ENCODE results near the gene DOLK. TPM values are rescaled to one million over a fixed set of nuclear protein-coding genes. Genes with fewer than 3 reads are reported as not detected.

The DOLK gene
- polyA plus RNA-seq, 1 of the 3 experiments (the other 2 are of a cell fraction): 23.1 TPM

DNA sequence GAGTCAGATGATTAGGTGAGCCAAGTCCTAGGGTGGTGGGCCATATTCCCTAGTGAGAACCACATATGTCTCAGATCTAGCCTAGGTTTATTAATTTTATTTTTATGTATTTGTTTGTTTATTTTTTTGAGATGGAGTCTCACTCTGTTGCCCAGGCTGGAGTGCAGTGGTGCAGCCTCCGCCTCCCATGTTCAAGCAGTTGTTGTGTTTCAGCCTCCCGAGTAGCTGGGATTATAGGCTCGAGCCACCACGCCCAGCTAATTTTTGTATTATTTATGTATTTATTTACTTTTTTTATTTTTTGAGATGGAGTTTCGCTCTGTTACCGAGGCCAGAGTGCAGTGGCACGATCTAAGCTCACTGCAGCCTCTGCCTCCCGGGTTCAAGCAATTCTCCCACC, 36.1 kb upstream of the DOLK start:
- no peaks in the 10 kb centered on the region for H4K20me1 ChIP-seq (ENCODE audit: insufficient read depth)
- TF ChIP-seq, protein P1, sequence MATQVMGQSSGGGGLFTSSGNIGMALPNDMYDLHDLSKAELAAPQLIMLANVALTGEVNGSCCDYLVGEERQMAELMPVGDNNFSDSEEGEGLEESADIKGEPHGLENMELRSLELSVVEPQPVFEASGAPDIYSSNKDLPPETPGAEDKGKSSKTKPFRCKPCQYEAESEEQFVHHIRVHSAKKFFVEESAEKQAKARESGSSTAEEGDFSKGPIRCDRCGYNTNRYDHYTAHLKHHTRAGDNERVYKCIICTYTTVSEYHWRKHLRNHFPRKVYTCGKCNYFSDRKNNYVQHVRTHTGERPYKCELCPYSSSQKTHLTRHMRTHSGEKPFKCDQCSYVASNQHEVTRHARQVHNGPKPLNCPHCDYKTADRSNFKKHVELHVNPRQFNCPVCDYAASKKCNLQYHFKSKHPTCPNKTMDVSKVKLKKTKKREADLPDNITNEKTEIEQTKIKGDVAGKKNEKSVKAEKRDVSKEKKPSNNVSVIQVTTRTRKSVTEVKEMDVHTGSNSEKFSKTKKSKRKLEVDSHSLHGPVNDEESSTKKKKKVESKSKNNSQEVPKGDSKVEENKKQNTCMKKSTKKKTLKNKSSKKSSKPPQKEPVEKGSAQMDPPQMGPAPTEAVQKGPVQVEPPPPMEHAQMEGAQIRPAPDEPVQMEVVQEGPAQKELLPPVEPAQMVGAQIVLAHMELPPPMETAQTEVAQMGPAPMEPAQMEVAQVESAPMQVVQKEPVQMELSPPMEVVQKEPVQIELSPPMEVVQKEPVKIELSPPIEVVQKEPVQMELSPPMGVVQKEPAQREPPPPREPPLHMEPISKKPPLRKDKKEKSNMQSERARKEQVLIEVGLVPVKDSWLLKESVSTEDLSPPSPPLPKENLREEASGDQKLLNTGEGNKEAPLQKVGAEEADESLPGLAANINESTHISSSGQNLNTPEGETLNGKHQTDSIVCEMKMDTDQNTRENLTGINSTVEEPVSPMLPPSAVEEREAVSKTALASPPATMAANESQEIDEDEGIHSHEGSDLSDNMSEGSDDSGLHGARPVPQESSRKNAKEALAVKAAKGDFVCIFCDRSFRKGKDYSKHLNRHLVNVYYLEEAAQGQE (IDR thresholded peaks at IDR 0.05; ENCODE audit: low read depth, low read length): no peak
- TF ChIP-seq FOXM1 (IDR thresholded peaks at IDR 0.05; ENCODE audit: low read depth): no peak
- TF ChIP-seq RXRA (IDR thresholded peaks at IDR 0.05; ENCODE audit: borderline replicate concordance, low read depth): no peak
- TF ChIP-seq, protein P2, sequence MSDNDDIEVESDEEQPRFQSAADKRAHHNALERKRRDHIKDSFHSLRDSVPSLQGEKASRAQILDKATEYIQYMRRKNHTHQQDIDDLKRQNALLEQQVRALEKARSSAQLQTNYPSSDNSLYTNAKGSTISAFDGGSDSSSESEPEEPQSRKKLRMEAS (IDR thresholded peaks at IDR 0.05; ENCODE audit: low read depth): no peak
- no peak for TF ChIP-seq TCF12 (IDR thresholded peaks at IDR 0.05)
- TF ChIP-seq JUND (IDR thresholded peaks at IDR 0.05): no peak
- no peak for TF ChIP-seq NFIC (IDR thresholded peaks at IDR 0.05; ENCODE audit: borderline replicate concordance)
- TF ChIP-seq YY1 (IDR thresholded peaks at IDR 0.05; ENCODE audit: low read depth): no peak
- peaks cover 0 to 5% of the 10 kb centered on the region in 2 experiments; a peak in 1 of 4 replicates for H3K4me1 ChIP-seq (ENCODE audit: control insufficient read depth in 1 of 2, insufficient read depth in 2 of 2, low read depth in 1 of 2, low read length in 1 of 2)
- H3K4me3 ChIP-seq (ENCODE audit: low read depth in 2 of 2, low read length in 1 of 2): no peak overlapping the region
- 96% methylated on average over 8 of the region's 8 CpGs for WGBS (ENCODE audit: low lambda C conversion rate)
- ChIA-PET CTCF (no interaction called here), POLR2A (no interaction called here)
- no peaks in the 10 kb centered on the region for H3K9me2 ChIP-seq
- no peaks in the 10 kb centered on the region for H3K27me3 ChIP-seq (ENCODE audit: insufficient read depth)
- no peak overlapping the region for H3K9ac ChIP-seq
- H3K36me3 ChIP-seq (replicated peaks in 1 of 2; ENCODE audit: control insufficient read depth in 1 of 2, insufficient read depth in 2 of 2, low read length in 1 of 2): peaks cover 62 to 71% of the 10 kb centered on the region in 2 experiments
- H2AFZ ChIP-seq (ENCODE audit: low read depth): no peak overlapping the region
- H3K9me3 ChIP-seq: no peaks in the 10 kb centered on the region
- no peak overlapping the region for H3K4me2 ChIP-seq
- H3K27ac ChIP-seq (ENCODE audit: low read depth in 2 of 2, low read length in 1 of 2): no peak overlapping the region
- DNase-seq: no peak
- no peaks in the 10 kb centered on the region for H3K79me2 ChIP-seq (ENCODE audit: insufficient read depth)
- H3F3A ChIP-seq (replicated peaks; ENCODE audit: insufficient read depth): peaks cover 16% of the 10 kb centered on the region

DNA sequence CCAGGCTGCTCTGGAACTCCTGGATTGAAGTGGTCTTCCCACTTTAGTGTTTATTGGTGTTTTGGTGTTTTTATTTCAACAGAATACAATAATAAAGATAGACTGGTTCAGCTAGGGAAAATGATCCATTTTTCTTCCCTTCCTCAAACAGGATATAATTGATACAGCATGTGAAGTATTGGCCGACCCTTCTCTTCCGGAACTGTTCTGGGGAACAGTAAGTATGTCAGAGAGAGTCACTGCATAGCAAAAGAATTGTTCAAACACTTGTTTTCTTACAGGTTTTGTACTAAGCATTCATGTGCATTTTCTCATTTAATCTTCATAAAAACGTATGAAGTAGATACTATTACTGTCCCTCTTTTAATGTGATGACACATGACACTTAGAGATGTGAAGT, 31.7 kb upstream of the DOLK start:
- Histone ChIP-seq H4K20me1 (ENCODE audit: insufficient read depth) (no peaks in the 10 kb centered on the region), H3K4me1 (ENCODE audit: control insufficient read depth in 1 of 2, insufficient read depth in 2 of 2, low read depth in 1 of 2, low read length in 1 of 2) (no peaks in the 10 kb centered on the region), H3K4me2 (no peak overlapping the region), H2AFZ (ENCODE audit: low read depth) (no peak overlapping the region), H3K27me3 (ENCODE audit: insufficient read depth) (no peaks in the 10 kb centered on the region), H3K27ac (ENCODE audit: low read depth in 2 of 2, low read length in 1 of 2) (no peak overlapping the region), H3F3A (replicated peaks; ENCODE audit: insufficient read depth) (peaks cover 5% of the 10 kb centered on the region), H3K79me2 (ENCODE audit: insufficient read depth) (no peaks in the 10 kb centered on the region), H3K4me3 (ENCODE audit: low read depth in 2 of 2, low read length in 1 of 2) (no peak overlapping the region), H3K36me3 (replicated peaks in 1 of 2; ENCODE audit: control insufficient read depth in 1 of 2, insufficient read depth in 2 of 2, low read length in 1 of 2) (peaks cover 38 to 58% of the 10 kb centered on the region in 2 experiments), H3K9me2 (no peaks in the 10 kb centered on the region), H3K9ac (no peak overlapping the region), H3K9me3 (no peaks in the 10 kb centered on the region)
- DNase-seq: no peak
- CTCF ChIA-PET: no interaction called here
- 93% methylated on average over 3 of the region's 3 CpGs for WGBS (ENCODE audit: low lambda C conversion rate)
- POLR2A ChIA-PET: no interaction called here
- TF ChIP-seq, protein P3, sequence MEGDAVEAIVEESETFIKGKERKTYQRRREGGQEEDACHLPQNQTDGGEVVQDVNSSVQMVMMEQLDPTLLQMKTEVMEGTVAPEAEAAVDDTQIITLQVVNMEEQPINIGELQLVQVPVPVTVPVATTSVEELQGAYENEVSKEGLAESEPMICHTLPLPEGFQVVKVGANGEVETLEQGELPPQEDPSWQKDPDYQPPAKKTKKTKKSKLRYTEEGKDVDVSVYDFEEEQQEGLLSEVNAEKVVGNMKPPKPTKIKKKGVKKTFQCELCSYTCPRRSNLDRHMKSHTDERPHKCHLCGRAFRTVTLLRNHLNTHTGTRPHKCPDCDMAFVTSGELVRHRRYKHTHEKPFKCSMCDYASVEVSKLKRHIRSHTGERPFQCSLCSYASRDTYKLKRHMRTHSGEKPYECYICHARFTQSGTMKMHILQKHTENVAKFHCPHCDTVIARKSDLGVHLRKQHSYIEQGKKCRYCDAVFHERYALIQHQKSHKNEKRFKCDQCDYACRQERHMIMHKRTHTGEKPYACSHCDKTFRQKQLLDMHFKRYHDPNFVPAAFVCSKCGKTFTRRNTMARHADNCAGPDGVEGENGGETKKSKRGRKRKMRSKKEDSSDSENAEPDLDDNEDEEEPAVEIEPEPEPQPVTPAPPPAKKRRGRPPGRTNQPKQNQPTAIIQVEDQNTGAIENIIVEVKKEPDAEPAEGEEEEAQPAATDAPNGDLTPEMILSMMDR (IDR thresholded peaks at IDR 0.05): no peak
- TF ChIP-seq, protein P4, sequence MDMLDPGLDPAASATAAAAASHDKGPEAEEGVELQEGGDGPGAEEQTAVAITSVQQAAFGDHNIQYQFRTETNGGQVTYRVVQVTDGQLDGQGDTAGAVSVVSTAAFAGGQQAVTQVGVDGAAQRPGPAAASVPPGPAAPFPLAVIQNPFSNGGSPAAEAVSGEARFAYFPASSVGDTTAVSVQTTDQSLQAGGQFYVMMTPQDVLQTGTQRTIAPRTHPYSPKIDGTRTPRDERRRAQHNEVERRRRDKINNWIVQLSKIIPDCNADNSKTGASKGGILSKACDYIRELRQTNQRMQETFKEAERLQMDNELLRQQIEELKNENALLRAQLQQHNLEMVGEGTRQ (IDR thresholded peaks at IDR 0.05; ENCODE audit: borderline replicate concordance, low read depth, low read length): no peak
- TF ChIP-seq RCOR1 (IDR thresholded peaks at IDR 0.05; ENCODE audit: low read length) (no peak), RFX5 (IDR thresholded peaks at IDR 0.05; ENCODE audit: low read length) (no peak), FOXM1 (IDR thresholded peaks at IDR 0.05; ENCODE audit: low read depth) (no peak), ELF1 (IDR thresholded peaks at IDR 0.05) (no peak), YY1 (IDR thresholded peaks at IDR 0.05; ENCODE audit: low read depth) (no peak), GABPA (IDR thresholded peaks at IDR 0.05; ENCODE audit: low read depth) (no peak), TEAD4 (IDR thresholded peaks at IDR 0.05; ENCODE audit: borderline replicate concordance, insufficient read depth) (no peak), EP300 (IDR thresholded peaks at IDR 0.05; ENCODE audit: borderline replicate concordance in 1 of 2, low read depth in 1 of 2, low read length in 1 of 2) (no peak), SIN3A (IDR thresholded peaks at IDR 0.05; ENCODE audit: borderline replicate concordance, low read depth, low read length) (no peak)
- TF ChIP-seq, protein P5, sequence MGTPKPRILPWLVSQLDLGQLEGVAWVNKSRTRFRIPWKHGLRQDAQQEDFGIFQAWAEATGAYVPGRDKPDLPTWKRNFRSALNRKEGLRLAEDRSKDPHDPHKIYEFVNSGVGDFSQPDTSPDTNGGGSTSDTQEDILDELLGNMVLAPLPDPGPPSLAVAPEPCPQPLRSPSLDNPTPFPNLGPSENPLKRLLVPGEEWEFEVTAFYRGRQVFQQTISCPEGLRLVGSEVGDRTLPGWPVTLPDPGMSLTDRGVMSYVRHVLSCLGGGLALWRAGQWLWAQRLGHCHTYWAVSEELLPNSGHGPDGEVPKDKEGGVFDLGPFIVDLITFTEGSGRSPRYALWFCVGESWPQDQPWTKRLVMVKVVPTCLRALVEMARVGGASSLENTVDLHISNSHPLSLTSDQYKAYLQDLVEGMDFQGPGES (IDR thresholded peaks at IDR 0.05; ENCODE audit: low read depth, low read length): no peak
- TF ChIP-seq, protein P2 (IDR thresholded peaks at IDR 0.05; ENCODE audit: low read depth): no peak
